ENCODE measurements around the gene CDK14. TPM values are rescaled to one million over a fixed set of nuclear protein-coding genes. Genes with fewer than 3 reads are reported as not detected.
A peak's percentile ranks its signal among the peaks of the same experiment; 100 is the strongest.

Gene CDK14
- total RNA-seq, 1 donor: 41.0 TPM

DNA sequence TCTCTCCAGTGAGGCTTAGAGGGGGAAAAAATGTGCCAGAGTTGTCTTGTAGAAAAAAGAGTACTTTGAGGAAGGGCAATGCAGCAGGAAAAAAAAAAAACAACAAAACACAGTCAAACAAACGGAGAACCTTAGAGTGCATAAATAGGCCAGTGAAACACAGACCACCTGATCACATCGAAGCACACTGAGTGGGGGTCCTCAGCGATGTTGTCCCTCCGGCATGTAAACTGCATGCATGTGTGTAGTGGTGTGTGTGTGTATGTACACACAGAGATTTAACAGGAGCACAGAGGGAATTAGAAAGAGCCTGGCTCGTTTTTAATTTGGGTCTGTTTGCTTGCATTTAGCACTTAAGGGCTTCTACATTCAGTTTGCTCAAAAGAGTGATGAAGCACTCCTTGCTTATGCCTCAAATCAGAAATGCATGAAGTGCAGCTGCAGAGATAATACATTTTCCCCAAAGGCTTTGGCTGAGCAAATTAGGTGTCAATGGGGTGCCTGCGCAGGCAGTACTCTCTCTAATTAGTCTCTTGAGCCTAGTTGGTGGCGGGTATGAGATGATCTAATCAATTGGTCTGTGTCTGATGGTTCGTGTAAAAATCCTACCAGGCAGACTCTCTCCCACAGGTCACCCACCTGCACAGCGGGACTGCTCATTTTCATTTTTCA, 605.5 kb downstream of the CDK14 start:
- no peak for TF ChIP-seq CTCF (IDR thresholded peaks at IDR 0.05; ENCODE audit: insufficient read depth, low read depth, low read length)
- no peak for DNase-seq (ENCODE audit: low read depth)
- no peak overlapping the region for H3K4me3 ChIP-seq (ENCODE audit: low read depth, low read length)

- TF ChIP-seq CTCF (IDR thresholded peaks at IDR 0.05; ENCODE audit: insufficient read depth, low read depth, low read length): no peak
- H3K4me3 ChIP-seq (ENCODE audit: low read depth, low read length): no peak overlapping the region
These were observed 610.3 kb downstream of the CDK14 start for GRCh38 chr7:91206361-91206960.

GRCh38 chr7:91212582-91212981, 616.5 kb downstream of the CDK14 start:
- H3K4me3 ChIP-seq (ENCODE audit: low read depth, low read length): no peak overlapping the region
- TF ChIP-seq CTCF (IDR thresholded peaks at IDR 0.05; ENCODE audit: insufficient read depth, low read depth, low read length): no peak
- DNase-seq (ENCODE audit: low read depth): no peak

More at GRCh38 chr7:91206361-91206960, 610.3 kb downstream of the CDK14 start:
- no peak for DNase-seq (ENCODE audit: low read depth)

GRCh38 chr7:91226411-91226810, 630.3 kb downstream of the CDK14 start:
- DNase-seq (ENCODE audit: low read depth): no peak
- H3K4me3 ChIP-seq (ENCODE audit: low read depth, low read length): no peak overlapping the region
- no peak for TF ChIP-seq CTCF (IDR thresholded peaks at IDR 0.05; ENCODE audit: insufficient read depth, low read depth, low read length)

GRCh38 chr7:91228327-91228726, 632.2 kb downstream of the CDK14 start:
- TF ChIP-seq CTCF (IDR thresholded peaks at IDR 0.05; ENCODE audit: insufficient read depth, low read depth, low read length): no peak
- DNase-seq (ENCODE audit: low read depth): no peak
- no peak overlapping the region for H3K4me3 ChIP-seq (ENCODE audit: low read depth, low read length)

- peak; percentile 39 for DNase-seq (ENCODE audit: low read depth)
These were observed 632.9 kb downstream of the CDK14 start for GRCh38 chr7:91228927-91229558.

More at GRCh38 chr7:91228927-91229558, 632.9 kb downstream of the CDK14 start:
- H3K4me3 ChIP-seq (ENCODE audit: low read depth, low read length): no peak overlapping the region
- TF ChIP-seq CTCF (IDR thresholded peaks at IDR 0.05; ENCODE audit: insufficient read depth, low read depth, low read length): no peak
